ENCODE results near the gene PLEKHA6. TPM values are rescaled to one million over a fixed set of nuclear protein-coding genes. Genes with fewer than 3 reads are reported as not detected.

PLEKHA6 gene, protein sequence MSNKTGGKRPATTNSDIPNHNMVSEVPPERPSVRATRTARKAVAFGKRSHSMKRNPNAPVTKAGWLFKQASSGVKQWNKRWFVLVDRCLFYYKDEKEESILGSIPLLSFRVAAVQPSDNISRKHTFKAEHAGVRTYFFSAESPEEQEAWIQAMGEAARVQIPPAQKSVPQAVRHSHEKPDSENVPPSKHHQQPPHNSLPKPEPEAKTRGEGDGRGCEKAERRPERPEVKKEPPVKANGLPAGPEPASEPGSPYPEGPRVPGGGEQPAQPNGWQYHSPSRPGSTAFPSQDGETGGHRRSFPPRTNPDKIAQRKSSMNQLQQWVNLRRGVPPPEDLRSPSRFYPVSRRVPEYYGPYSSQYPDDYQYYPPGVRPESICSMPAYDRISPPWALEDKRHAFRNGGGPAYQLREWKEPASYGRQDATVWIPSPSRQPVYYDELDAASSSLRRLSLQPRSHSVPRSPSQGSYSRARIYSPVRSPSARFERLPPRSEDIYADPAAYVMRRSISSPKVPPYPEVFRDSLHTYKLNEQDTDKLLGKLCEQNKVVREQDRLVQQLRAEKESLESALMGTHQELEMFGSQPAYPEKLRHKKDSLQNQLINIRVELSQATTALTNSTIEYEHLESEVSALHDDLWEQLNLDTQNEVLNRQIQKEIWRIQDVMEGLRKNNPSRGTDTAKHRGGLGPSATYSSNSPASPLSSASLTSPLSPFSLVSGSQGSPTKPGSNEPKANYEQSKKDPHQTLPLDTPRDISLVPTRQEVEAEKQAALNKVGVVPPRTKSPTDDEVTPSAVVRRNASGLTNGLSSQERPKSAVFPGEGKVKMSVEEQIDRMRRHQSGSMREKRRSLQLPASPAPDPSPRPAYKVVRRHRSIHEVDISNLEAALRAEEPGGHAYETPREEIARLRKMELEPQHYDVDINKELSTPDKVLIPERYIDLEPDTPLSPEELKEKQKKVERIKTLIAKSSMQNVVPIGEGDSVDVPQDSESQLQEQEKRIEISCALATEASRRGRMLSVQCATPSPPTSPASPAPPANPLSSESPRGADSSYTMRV
- under 0.01 TPM in 2 replicates for total RNA-seq

DNA sequence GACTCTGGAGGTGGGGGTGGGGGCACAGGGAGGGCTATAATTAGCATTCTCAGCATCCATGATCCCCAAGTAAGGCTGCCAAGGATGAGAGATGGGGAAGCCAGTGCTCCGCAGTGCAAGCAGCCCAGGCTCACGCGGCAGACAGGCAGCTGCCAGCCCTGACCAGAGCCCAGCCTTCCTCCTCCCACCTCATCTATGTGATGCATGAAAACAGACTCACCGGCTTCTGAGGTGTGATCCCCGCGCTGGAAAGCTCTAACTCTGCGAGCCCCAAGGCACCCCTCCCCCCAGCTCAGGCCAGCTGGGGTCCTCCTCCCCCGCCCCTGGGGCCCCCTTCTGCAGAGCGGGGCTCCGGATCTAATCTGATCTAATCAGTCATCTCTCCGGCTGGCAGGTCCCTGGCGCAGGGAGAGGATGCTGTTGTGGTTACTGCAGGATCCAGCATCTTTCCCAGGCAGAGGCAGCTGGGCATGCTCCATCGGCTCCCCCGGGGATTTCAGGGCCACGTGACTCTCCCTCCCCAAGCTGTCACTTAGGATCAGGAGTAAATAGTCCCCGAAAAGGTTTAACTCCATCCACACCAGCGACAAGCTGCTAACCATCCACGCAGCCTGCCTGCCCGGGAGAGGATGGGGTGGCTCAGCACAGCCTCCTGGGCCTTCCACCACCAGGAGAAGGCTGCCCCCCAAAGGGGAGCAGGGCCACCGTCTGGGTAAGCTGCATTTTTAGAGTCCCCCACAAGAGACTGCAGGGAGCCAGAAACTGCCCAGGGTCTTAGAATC is at the start of gene PLEKHA6:
Gene PLEKHA6 (minus strand): TSS at position 456 of the 782 bp plus-strand sequence. CDS start 86,202 bp downstream, outside the sequence.

GRCh38 chr1:204213668-204214662 is 145.8 kb downstream of the PLEKHA6 start, which contains the start of gene GOLT1A:
Gene GOLT1A, minus strand, starts transcription at chr1:204213988. Its CDS starts 82 bp downstream, at chr1:204213906.

GRCh38 chr1:204196068-204196795 is 163.5 kb downstream of the PLEKHA6 start, which contains the start of gene KISS1:
Gene KISS1, minus strand, starts transcription at chr1:204196491. Its CDS starts 3,615 bp downstream, at chr1:204192876.

Other genes starting within 250 kb of the PLEKHA6 start
- 1.2 and 3.7 TPM in 2 replicates for gene ETNK2, start 207.9 kb downstream of the PLEKHA6 start, total RNA-seq
- not detected in 2 replicates for gene REN, start 193.6 kb downstream of the PLEKHA6 start, total RNA-seq
- gene KISS1, start 163.4 kb downstream of the PLEKHA6 start, total RNA-seq, result 1.5 TPM in 1 of 2 replicates, not detected in the other
- not detected in 2 replicates for gene GOLT1A, start 145.9 kb downstream of the PLEKHA6 start, total RNA-seq
- gene PPP1R15B, start 51.9 kb upstream of the PLEKHA6 start, total RNA-seq, result 14.4 and 29.7 TPM in 2 replicates
- 0.28 and 0.96 TPM in 2 replicates for gene PIK3C2B, start 134.9 kb upstream of the PLEKHA6 start, total RNA-seq
- 19.2 and 22.3 TPM in 2 replicates for gene MDM4, start 156.5 kb upstream of the PLEKHA6 start, total RNA-seq

All from regular cardiac myocyte (primary cell).